Bronchial epithelial cell (primary cell): Measurements from ENCODE around the gene GBX1. TPM values are rescaled to one million over a fixed set of nuclear protein-coding genes. Genes with fewer than 3 reads are reported as not detected.

ENCODE experiments used
- DNase-seq: peaks from one replicate; pipeline ENCODE4 v3.0.0-alpha.2; 2010; ENCODE audit warnings: low read depth
- FAIRE-seq: peaks from 2 replicates; lab custom pipeline; 2011; peaks lifted over from hg19 to GRCh38; lab: Jason Lieb, UNC
- H3K27me3 ChIP-seq: 2 replicates; pipeline ENCODE4 v1.5.1; 2011; ENCODE audit warnings: low read length; ENCODE audit not compliant: control insufficient read depth, insufficient read depth
- H3K36me3 ChIP-seq: 2 replicates; pipeline ENCODE4 v1.5.1; 2011; ENCODE audit warnings: low read length; ENCODE audit not compliant: control insufficient read depth, insufficient read depth
- H3K4me3 ChIP-seq: 2 replicates; pipeline ENCODE4 v1.5.1; 2011; ENCODE audit warnings: mild to moderate bottlenecking, low read depth, low read length, control low read depth
- total RNA-seq: library from RNA; depleted of rRNA; stranded (reverse); fragments of >200 nt; gene quantifications from 2 replicates; pipeline ENCODE4 v1.2.1, GENCODE V29; 2014
- TF ChIP-seq, protein P1 (sequence below): IDR thresholded peaks from 2 replicates; pipeline ENCODE4 v1.5.1; 2011; ENCODE audit warnings: mild to moderate bottlenecking, moderate library complexity, low read length, control low read depth, inconsistent platforms; ENCODE audit not compliant: insufficient read depth, severe bottlenecking

GBX1 gene
- total RNA-seq, 1 donor from 2014 or later, result not detected

DNA sequence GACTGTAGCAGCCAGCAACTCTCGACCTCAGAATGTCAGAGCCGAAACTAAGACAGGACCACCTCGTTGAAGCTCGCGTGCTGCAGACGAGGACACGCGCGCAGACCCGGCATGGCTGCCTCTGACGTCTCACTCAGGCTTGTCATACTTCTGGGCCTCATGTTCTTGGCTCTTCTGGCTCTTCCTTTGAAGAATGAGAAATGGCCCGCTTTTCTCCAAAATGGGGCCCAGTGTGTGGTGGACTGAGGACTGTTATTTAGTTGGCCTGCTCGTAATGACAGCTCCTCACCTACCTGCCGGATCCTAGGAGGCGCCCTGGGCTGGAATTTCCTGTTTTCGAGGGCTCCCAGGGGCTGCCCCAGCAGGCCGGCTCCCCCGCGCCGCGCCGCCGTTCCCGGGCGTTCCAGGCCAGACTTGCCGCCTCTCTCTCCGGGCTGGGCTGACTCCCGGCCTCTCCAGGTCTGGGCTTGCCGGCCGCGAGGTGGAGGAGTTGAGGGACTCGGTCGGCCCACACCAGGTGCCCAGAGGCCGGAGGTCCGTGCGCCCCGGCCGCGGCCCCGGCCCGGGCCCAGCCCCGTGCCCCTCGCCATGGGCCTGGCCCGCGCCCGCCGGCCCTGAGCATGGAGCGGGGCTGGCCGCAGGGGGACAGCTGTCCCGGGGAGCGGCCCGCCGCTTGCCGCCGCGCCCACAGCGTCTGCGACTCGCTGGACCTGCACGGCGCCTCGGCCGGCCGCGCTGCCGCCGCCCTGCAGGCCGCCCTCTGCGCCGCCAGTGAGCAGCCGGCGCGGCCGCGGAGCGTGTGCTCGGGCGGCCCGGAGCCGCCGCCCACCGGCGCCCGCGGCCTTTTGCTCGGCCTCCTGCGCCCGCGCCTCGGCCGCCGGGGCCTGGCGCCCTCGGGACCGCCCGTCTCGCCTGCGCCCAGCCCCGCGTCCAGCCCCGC, 53.1 kb downstream of the GBX1 start:
- H3K4me3 ChIP-seq, result peak overlapping the region; percentile 57
- DNase-seq, result peak; percentile 67
- H3K27me3 ChIP-seq, result no peaks in the 10 kb centered on the region
- FAIRE-seq, result no peak
- peaks cover 22% of the 10 kb centered on the region for H3K36me3 ChIP-seq
- TF ChIP-seq, protein P1, sequence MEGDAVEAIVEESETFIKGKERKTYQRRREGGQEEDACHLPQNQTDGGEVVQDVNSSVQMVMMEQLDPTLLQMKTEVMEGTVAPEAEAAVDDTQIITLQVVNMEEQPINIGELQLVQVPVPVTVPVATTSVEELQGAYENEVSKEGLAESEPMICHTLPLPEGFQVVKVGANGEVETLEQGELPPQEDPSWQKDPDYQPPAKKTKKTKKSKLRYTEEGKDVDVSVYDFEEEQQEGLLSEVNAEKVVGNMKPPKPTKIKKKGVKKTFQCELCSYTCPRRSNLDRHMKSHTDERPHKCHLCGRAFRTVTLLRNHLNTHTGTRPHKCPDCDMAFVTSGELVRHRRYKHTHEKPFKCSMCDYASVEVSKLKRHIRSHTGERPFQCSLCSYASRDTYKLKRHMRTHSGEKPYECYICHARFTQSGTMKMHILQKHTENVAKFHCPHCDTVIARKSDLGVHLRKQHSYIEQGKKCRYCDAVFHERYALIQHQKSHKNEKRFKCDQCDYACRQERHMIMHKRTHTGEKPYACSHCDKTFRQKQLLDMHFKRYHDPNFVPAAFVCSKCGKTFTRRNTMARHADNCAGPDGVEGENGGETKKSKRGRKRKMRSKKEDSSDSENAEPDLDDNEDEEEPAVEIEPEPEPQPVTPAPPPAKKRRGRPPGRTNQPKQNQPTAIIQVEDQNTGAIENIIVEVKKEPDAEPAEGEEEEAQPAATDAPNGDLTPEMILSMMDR, result no peak

GRCh38 chr7:151113344-151114150, 53.9 kb downstream of the GBX1 start:
- TF ChIP-seq, protein P1, result no peak
- Histone ChIP-seq H3K27me3 (no peaks in the 10 kb centered on the region), H3K36me3 (peaks cover 16% of the 10 kb centered on the region), H3K4me3 (peak overlapping the region; percentile 57)
- DNase-seq (peak; percentile 85), FAIRE-seq (no peak)

DNA sequence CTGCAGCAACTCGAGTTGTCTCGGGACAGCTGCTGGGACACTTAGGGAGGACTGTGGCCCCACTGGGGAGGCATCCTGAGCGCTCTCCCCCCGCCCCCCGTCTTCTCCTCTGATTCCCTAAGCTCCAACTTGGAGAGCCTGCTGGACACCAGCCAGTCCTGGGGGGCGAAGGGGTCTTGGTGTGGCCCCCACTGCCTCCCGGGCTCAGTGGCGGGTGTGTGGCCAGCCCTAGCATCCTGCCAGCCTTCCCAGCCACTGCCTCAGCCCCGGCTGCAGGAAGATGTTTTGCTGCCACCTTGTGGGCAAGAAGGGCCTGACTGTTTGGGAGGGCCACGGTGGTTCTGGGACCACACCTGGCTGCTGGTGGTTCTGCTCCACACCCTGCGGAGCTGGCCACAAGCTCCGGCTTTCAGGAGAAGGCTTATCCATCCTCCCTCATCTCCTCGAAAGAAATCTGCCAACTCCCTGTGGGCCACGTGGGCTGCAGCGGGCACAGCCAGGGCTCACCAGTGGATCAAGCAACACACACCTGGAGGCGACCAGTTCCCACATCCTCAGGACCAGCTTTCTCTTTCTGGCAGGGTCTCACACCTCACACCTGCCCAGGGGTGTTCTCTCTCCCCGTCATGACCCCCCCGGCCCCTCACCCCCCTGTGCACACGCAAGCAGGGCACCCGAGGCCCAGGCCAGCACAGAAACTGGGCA, 56.4 kb downstream of the GBX1 start:
- DNase-seq (peak; percentile 54), FAIRE-seq (no peak)
- TF ChIP-seq, protein P1, result peak; percentile 94
- H3K36me3 ChIP-seq, result no peaks in the 10 kb centered on the region
- no peak overlapping the region for H3K4me3 ChIP-seq
- H3K27me3 ChIP-seq, result no peaks in the 10 kb centered on the region

DNA sequence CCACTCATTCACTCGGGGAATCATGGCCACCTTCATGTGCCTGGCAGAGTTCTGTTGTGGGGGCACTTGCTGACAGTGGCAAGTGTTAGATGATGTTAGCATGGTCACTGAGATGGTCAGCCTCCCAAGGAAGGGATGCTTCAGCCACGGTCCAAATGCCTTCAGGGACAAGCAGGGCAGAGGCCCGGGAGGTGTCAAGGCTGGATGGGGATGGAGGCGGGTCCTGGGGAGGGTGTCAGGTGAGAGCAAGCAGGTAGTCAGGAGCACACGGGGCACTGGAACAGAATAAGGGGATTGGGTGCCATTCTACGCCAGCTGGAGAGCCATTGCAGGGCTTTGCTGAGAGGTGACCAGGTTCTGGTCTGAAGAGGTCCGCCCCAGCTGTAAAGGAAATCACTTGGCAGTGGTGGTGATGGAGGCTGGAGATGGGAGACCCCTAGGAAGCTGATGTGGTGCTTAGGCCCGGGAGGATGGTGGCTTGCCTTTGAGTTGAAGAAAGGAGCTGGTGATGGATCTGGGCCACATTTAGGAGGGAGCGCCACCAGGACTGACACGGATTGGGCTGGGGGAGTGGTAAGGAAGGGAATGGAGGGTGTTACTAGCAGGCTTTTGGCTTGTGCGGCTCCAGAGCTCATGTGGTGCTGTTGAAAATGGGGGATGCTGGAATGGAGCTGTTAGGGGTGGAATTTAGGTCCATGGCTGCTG, 57.1 kb downstream of the GBX1 start:
- TF ChIP-seq, protein P1, result no peak
- no peak for DNase-seq
- H3K4me3 ChIP-seq, result no peak overlapping the region
- FAIRE-seq, result no peak
- no peaks in the 10 kb centered on the region for H3K27me3 ChIP-seq
- no peaks in the 10 kb centered on the region for H3K36me3 ChIP-seq
